Mesenchymal stem cell (in vitro differentiated cells and primary cell): ENCODE results near the gene VTI1A.

Experiments
- DNase-seq: peaks from one replicate; pipeline ENCODE4 v3.0.0-alpha.2; 2013
- H2AFZ ChIP-seq: one replicate; pipeline ENCODE4 v1.6.1; 2013; ENCODE audit warnings: low read depth, mild to moderate bottlenecking, control low read depth, inconsistent platforms, low read length, moderate library complexity
- H2AK5ac ChIP-seq: 2 replicates; pipeline ENCODE4 v1.6.1; 2013; ENCODE audit warnings: low read length, moderate library complexity, mild to moderate bottlenecking, inconsistent platforms; ENCODE audit not compliant: severe bottlenecking
- H2BK120ac ChIP-seq: one replicate; pipeline ENCODE4 v1.6.1; 2013; ENCODE audit warnings: low read depth, mild to moderate bottlenecking, inconsistent platforms, low read length, moderate library complexity
- H2BK12ac ChIP-seq, 2 experiments: one replicate each; pipeline ENCODE4 v1.6.1; 2013; ENCODE audit warnings: inconsistent platforms in 2 of 2, low read length in 2 of 2, mild to moderate bottlenecking in 2 of 2, moderate library complexity in 2 of 2, control low read depth in 1 of 2
- H2BK15ac ChIP-seq: one replicate; pipeline ENCODE4 v1.6.1; 2013; ENCODE audit warnings: mild to moderate bottlenecking, low read depth, inconsistent platforms; ENCODE audit not compliant: poor library complexity, severe bottlenecking
- H2BK5ac ChIP-seq: 2 replicates; pipeline ENCODE4 v1.6.1; 2013; ENCODE audit warnings: low read depth, mild to moderate bottlenecking, low read length, control low read depth, inconsistent platforms; ENCODE audit not compliant: poor library complexity, severe bottlenecking
- H3K14ac ChIP-seq, 2 experiments: one replicate each; pipeline ENCODE4 v1.6.1; 2013; ENCODE audit warnings: inconsistent platforms in 2 of 2, low read length in 2 of 2, control low read depth in 1 of 2, mild to moderate bottlenecking in 1 of 2, moderate library complexity in 1 of 2
- H3K18ac ChIP-seq, 2 experiments: one replicate each; pipeline ENCODE4 v1.6.1; 2013; ENCODE audit warnings: inconsistent platforms in 2 of 2, low read length in 2 of 2, control low read depth in 1 of 2, low read depth in 1 of 2, mild to moderate bottlenecking in 1 of 2
- H3K23ac ChIP-seq, 2 experiments: one replicate each; pipeline ENCODE4 v1.6.1; 2013; ENCODE audit warnings: inconsistent platforms in 2 of 2, low read length in 2 of 2, mild to moderate bottlenecking in 2 of 2, moderate library complexity in 2 of 2, control low read depth in 1 of 2
- H3K27ac ChIP-seq: 2 replicates; pipeline ENCODE4 v1.5.1; 2013; ENCODE audit warnings: mild to moderate bottlenecking, moderate library complexity, low read length, control low read depth, inconsistent platforms; ENCODE audit not compliant: poor library complexity, severe bottlenecking
- H3K27me3 ChIP-seq, 2 experiments: 2 replicates each; pipeline versions ENCODE4 v1.6.1 to v1.7.0; 2013; ENCODE audit warnings: low read length in 2 of 2, mild to moderate bottlenecking in 2 of 2, moderate library complexity in 2 of 2, control low read depth in 1 of 2, inconsistent platforms in 1 of 2; ENCODE audit not compliant: control insufficient read depth in 1 of 2, insufficient read depth in 1 of 2
- H3K36me3 ChIP-seq, 2 experiments: 2 replicates each; pipeline versions ENCODE4 v1.6.1 to v1.7.0; 2013; ENCODE audit warnings: low read length in 2 of 2, control low read depth in 1 of 2, inconsistent platforms in 1 of 2, low read depth in 1 of 2, mild to moderate bottlenecking in 1 of 2; ENCODE audit not compliant: insufficient read depth in 2 of 2, control insufficient read depth in 1 of 2
- H3K4ac ChIP-seq, 2 experiments: one replicate each; pipeline ENCODE4 v1.6.1; 2013; ENCODE audit warnings: inconsistent platforms in 2 of 2, low read length in 2 of 2, mild to moderate bottlenecking in 2 of 2, moderate library complexity in 2 of 2, control low read depth in 1 of 2, low read depth in 1 of 2
- H3K4me1 ChIP-seq: 2 replicates; pipeline ENCODE4 v1.6.1; 2013; ENCODE audit warnings: low read depth, low read length, control low read depth; ENCODE audit not compliant: control insufficient read depth, insufficient read depth
- H3K4me2 ChIP-seq: 2 replicates; pipeline ENCODE4 v1.6.1; 2013; ENCODE audit warnings: low read length, mild to moderate bottlenecking, inconsistent platforms; ENCODE audit not compliant: poor library complexity, severe bottlenecking
- H3K4me3 ChIP-seq, 2 experiments: 2 replicates each; pipeline versions ENCODE4 v1.5.1 to v1.7.0; 2013; ENCODE audit warnings: low read length in 2 of 2, mild to moderate bottlenecking in 2 of 2, control low read depth in 1 of 2, low read depth in 1 of 2; ENCODE audit not compliant: insufficient read depth in 1 of 2
- H3K79me1 ChIP-seq: replicated peaks from 2 replicates; pipeline ENCODE4 v1.6.1; 2013; ENCODE audit warnings: mild to moderate bottlenecking, control low read depth, low read length, inconsistent platforms; ENCODE audit not compliant: poor library complexity, severe bottlenecking
- H3K9ac ChIP-seq: 2 replicates; pipeline ENCODE4 v1.7.0; 2013; ENCODE audit warnings: mild to moderate bottlenecking, low read length, moderate library complexity
- H3K9me3 ChIP-seq: 2 replicates; pipeline ENCODE4 v1.7.0; 2013; ENCODE audit warnings: mild to moderate bottlenecking, low read length; ENCODE audit not compliant: control insufficient read depth
- H4K8ac ChIP-seq: one replicate; pipeline ENCODE4 v1.6.1; 2013; ENCODE audit warnings: inconsistent platforms, mild to moderate bottlenecking, low read length, moderate library complexity
- H4K91ac ChIP-seq: one replicate; pipeline ENCODE4 v1.6.1; 2013; ENCODE audit warnings: mild to moderate bottlenecking, low read length, inconsistent platforms
- WGBS: methylation state at CpG from one replicate; pipeline ENCODE4 v1.1.7; 2013; ENCODE audit warnings: mixed read lengths; 5-methylcytosine and 5-hydroxymethylcytosine counted together

VTI1A gene

DNA sequence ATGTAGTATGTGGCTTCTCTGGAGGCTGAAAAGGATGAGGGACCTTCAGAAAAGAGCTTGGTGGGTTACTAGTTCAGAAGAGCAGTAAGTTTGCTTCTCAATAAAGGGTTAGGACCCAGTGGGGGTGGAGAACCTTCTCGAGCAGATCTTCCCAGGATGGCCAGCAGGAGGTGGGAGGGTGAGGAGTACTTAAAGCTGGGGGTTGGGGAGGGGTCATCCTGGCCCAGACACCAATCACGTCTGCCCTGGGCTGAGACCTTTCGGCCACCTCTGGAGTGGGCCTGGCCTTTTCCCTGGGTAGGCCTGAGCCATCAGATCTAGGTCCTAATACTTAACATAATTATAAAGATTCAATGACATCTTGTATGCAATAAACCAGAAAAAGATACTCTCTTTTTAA lies 354.0 kb downstream of the VTI1A start:
- Histone ChIP-seq H3K23ac (no peak overlapping the region), H3K4ac (no peak overlapping the region), H2AFZ (no peak overlapping the region), H3K27ac (no peak overlapping the region), H2BK5ac (no peak overlapping the region), H2BK12ac (no peak overlapping the region), H4K91ac (no peak overlapping the region), H3K9me3 (no peaks in the 10 kb centered on the region), H3K4me1 (peaks cover 5% of the 10 kb centered on the region), H3K9ac (no peak overlapping the region), H3K18ac (no peak overlapping the region), H3K27me3 (no peaks in the 10 kb centered on the region), H3K4me2 (no peak overlapping the region), H3K79me1 (no peaks in the 10 kb centered on the region), H3K36me3 (no peaks in the 10 kb centered on the region), H3K14ac (no peak overlapping the region), H3K4me3 (no peak overlapping the region), H2BK120ac (no peak overlapping the region), H4K8ac (no peak overlapping the region), H2BK15ac (no peak overlapping the region), H2AK5ac (peak overlapping the region; percentile 31)
- no peak for DNase-seq
- 50% methylated on average over 1 of the region's 3 CpGs for WGBS

- H3K4me2 ChIP-seq, result no peak overlapping the region
- 97% methylated on average over 4 of the region's 4 CpGs for WGBS
- H3K36me3 ChIP-seq, result no peaks in the 10 kb centered on the region
- no peaks in the 10 kb centered on the region for H3K79me1 ChIP-seq
- no peak overlapping the region for H3K14ac ChIP-seq
- no peak overlapping the region for H3K18ac ChIP-seq
- H2BK5ac ChIP-seq, result no peak overlapping the region
- no peak overlapping the region for H3K9ac ChIP-seq
- DNase-seq, result no peak
- no peak overlapping the region for H2BK12ac ChIP-seq
- no peak overlapping the region for H3K23ac ChIP-seq
- peaks cover 5% of the 10 kb centered on the region for H3K4me1 ChIP-seq
- no peak overlapping the region for H3K27ac ChIP-seq
- H2AK5ac ChIP-seq, result no peak overlapping the region
- no peak overlapping the region for H2BK120ac ChIP-seq
- H2AFZ ChIP-seq, result no peak overlapping the region
- no peaks in the 10 kb centered on the region for H3K9me3 ChIP-seq
- H3K4me3 ChIP-seq, result no peak overlapping the region
- H3K4ac ChIP-seq, result no peak overlapping the region
- H4K8ac ChIP-seq, result no peak overlapping the region
- no peak overlapping the region for H2BK15ac ChIP-seq
- no peak overlapping the region for H4K91ac ChIP-seq
- H3K27me3 ChIP-seq, result no peaks in the 10 kb centered on the region
These were observed 354.7 kb downstream of the VTI1A start for GRCh38 chr10:112801748-112802147.

GRCh38 chr10:112802411-112803022 lies 355.5 kb downstream of the VTI1A start:
- Histone ChIP-seq H4K91ac (no peak overlapping the region), H3K4me3 (no peak overlapping the region), H3K4me2 (no peak overlapping the region), H2BK5ac (no peak overlapping the region), H3K23ac (no peak overlapping the region), H3K36me3 (no peaks in the 10 kb centered on the region), H3K4ac (no peak overlapping the region), H3K27me3 (no peaks in the 10 kb centered on the region), H2BK12ac (no peak overlapping the region), H3K14ac (no peak overlapping the region), H4K8ac (no peak overlapping the region), H2BK15ac (no peak overlapping the region), H3K9ac (no peak overlapping the region), H3K18ac (no peak overlapping the region), H2AK5ac (no peak overlapping the region), H3K9me3 (no peaks in the 10 kb centered on the region), H2AFZ (no peak overlapping the region), H3K27ac (no peak overlapping the region), H3K4me1 (peaks cover 5% of the 10 kb centered on the region), H2BK120ac (no peak overlapping the region), H3K79me1 (no peaks in the 10 kb centered on the region)
- 98% methylated on average over 5 of the region's 5 CpGs for WGBS
- DNase-seq, result no peak

- no peak overlapping the region for H2AK5ac ChIP-seq
- no peak overlapping the region for H3K4ac ChIP-seq
- no peaks in the 10 kb centered on the region for H3K79me1 ChIP-seq
- H3K18ac ChIP-seq, result no peak overlapping the region
- no peak overlapping the region for H2BK15ac ChIP-seq
- no peaks in the 10 kb centered on the region for H3K36me3 ChIP-seq
- H2BK5ac ChIP-seq, result no peak overlapping the region
- no peak overlapping the region for H3K14ac ChIP-seq
- no peak overlapping the region for H2BK12ac ChIP-seq
- no peak overlapping the region for H4K91ac ChIP-seq
- no peaks in the 10 kb centered on the region for H3K27me3 ChIP-seq
- no peak overlapping the region for H3K27ac ChIP-seq
- no peak overlapping the region for H3K9ac ChIP-seq
- H4K8ac ChIP-seq, result peak overlapping the region; percentile 69
- WGBS, result 88% methylated on average over 5 of the region's 5 CpGs
- H3K4me2 ChIP-seq, result no peak overlapping the region
- no peak overlapping the region for H2BK120ac ChIP-seq
- H3K4me1 ChIP-seq, result peaks cover 9% of the 10 kb centered on the region
- DNase-seq, result no peak
- no peak overlapping the region for H3K4me3 ChIP-seq
- H2AFZ ChIP-seq, result no peak overlapping the region
- H3K9me3 ChIP-seq, result no peaks in the 10 kb centered on the region
- H3K23ac ChIP-seq, result no peak overlapping the region
These were observed 357.0 kb downstream of the VTI1A start for GRCh38 chr10:112803961-112804401.
